ENCODE data around the gene CGREF1. TPM values are rescaled to one million over a fixed set of nuclear protein-coding genes. Genes with fewer than 3 reads are reported as not detected.

The CGREF1 gene
- total and polyA plus RNA-seq, 2 donors (not counting 1 experiment from before 2014, with no cell fraction given), result not detected

DNA sequence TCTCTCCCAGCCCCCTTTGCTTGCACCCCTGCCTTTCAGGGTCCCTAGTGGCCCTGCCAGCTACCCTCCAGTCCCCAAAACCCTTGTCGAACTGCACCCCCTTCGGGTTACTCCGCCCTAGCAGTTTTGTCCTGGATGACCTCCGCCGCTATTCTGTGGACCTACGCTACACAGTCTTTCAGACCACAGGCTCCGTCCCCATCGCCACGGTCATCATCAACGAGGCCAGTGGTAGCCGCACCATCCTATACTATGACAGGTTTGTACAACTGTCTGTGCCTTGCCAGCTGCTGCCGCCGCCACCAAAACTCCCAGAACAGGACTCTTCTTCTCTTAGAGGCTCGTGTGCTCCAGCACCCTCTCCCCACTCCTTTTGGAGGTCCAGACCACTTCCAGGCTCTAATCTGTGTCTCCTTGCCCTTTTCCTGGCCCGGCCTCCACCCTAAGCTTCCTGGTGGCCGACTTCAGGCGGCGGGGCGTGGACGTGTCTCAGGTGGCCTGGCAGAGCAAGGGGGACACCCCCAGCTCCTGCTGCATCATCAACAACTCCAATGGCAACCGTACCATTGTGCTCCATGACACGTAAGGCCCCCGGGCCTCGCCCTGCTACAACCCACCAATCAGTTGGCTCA, 24.5 kb downstream of the CGREF1 start:
- H3K79me2 ChIP-seq (ENCODE audit: control insufficient read depth, insufficient read depth, low read length), result no peaks in the 10 kb centered on the region
- Mint-ChIP-seq H3K27ac (no peak overlapping the region), H3K4me1 (peaks cover 11% of the 10 kb centered on the region), H3K4me3 (no peak overlapping the region), H3K9me3 (ENCODE audit: insufficient read depth) (no peaks in the 10 kb centered on the region), H3K27me3 (no peaks in the 10 kb centered on the region)
- no peaks in the 10 kb centered on the region for H3K36me3 ChIP-seq (replicated peaks in 1 of 2; ENCODE audit: control extremely low read depth in 1 of 2, control insufficient read depth in 1 of 2, extremely low read depth in 1 of 2, insufficient read depth in 2 of 2, low read length in 1 of 2)
- H3K27me3 ChIP-seq (replicated peaks in 1 of 4; ENCODE audit: control extremely low read depth in 1 of 4, control insufficient read depth in 3 of 4, insufficient read depth in 4 of 4, low read length in 3 of 4), result no peaks in the 10 kb centered on the region
- no peak overlapping the region for H2AFZ ChIP-seq (ENCODE audit: insufficient read depth, low read depth, low read length, poor library complexity, severe bottlenecking)
- DNase-seq (no peak), ATAC-seq (ENCODE audit: low read depth) (no peak)
- peaks cover 6 to 9% of the 10 kb centered on the region in 2 donors for H3K4me1 ChIP-seq (ENCODE audit: control insufficient read depth in 2 of 2, insufficient read depth in 2 of 2, low read length in 2 of 2)
- H3K9me3 ChIP-seq (ENCODE audit: control extremely low read depth in 1 of 3, control insufficient read depth in 2 of 3, insufficient read depth in 1 of 3, low read length in 2 of 3), result no peaks in the 10 kb centered on the region
- intact Hi-C loops (cut with micrococcal nuclease), result no loop called here
- no peak overlapping the region for H3K27ac ChIP-seq (ENCODE audit: low read length in 2 of 2)
- WGBS (ENCODE audit: insufficient coverage), result 96% methylated on average over 22 of the region's 24 CpGs
- H3K9ac ChIP-seq (ENCODE audit: low read length), result no peak overlapping the region
- H3K4me3 ChIP-seq (ENCODE audit: control extremely low read depth in 1 of 5, extremely low read depth in 1 of 5, insufficient read depth in 1 of 5, low read depth in 2 of 5, low read length in 4 of 5), result no peak overlapping the region
- no peaks in the 10 kb centered on the region for H4K20me1 ChIP-seq (ENCODE audit: control insufficient read depth, insufficient read depth, low read length, poor library complexity, severe bottlenecking)
- ChIA-PET POLR2A (no interaction called here), CTCF (interaction anchor here (0.8 to 8.8 kb wide), 4 partner anchors 12 to 209 kb away, joined by 3 to 143 read pairs (median 4); partner anchors contain the start of gene TRIM54)
- TF ChIP-seq, protein P1, sequence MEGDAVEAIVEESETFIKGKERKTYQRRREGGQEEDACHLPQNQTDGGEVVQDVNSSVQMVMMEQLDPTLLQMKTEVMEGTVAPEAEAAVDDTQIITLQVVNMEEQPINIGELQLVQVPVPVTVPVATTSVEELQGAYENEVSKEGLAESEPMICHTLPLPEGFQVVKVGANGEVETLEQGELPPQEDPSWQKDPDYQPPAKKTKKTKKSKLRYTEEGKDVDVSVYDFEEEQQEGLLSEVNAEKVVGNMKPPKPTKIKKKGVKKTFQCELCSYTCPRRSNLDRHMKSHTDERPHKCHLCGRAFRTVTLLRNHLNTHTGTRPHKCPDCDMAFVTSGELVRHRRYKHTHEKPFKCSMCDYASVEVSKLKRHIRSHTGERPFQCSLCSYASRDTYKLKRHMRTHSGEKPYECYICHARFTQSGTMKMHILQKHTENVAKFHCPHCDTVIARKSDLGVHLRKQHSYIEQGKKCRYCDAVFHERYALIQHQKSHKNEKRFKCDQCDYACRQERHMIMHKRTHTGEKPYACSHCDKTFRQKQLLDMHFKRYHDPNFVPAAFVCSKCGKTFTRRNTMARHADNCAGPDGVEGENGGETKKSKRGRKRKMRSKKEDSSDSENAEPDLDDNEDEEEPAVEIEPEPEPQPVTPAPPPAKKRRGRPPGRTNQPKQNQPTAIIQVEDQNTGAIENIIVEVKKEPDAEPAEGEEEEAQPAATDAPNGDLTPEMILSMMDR (IDR thresholded peaks at IDR 0.05), result no peak
- no peak for TF ChIP-seq EZH2 (IDR thresholded peaks at IDR 0.05; ENCODE audit: borderline replicate concordance, insufficient read depth, low read depth, low read length, poor library complexity, severe bottlenecking)
- no peak overlapping the region for H3K4me2 ChIP-seq (replicated peaks; ENCODE audit: low read depth, low read length, poor library complexity, severe bottlenecking)
